ENCODE results near the gene MMEL1.

The MMEL1 gene

GRCh38 chr1:2564815-2565374 lies 67.9 kb downstream of the MMEL1 start:
- no peaks in the 10 kb centered on the region for H3K4me1 ChIP-seq (ENCODE audit: control insufficient read depth, insufficient read depth, low read length)
- no peak overlapping the region for H3K9ac ChIP-seq (ENCODE audit: low read depth, low read length)

DNA sequence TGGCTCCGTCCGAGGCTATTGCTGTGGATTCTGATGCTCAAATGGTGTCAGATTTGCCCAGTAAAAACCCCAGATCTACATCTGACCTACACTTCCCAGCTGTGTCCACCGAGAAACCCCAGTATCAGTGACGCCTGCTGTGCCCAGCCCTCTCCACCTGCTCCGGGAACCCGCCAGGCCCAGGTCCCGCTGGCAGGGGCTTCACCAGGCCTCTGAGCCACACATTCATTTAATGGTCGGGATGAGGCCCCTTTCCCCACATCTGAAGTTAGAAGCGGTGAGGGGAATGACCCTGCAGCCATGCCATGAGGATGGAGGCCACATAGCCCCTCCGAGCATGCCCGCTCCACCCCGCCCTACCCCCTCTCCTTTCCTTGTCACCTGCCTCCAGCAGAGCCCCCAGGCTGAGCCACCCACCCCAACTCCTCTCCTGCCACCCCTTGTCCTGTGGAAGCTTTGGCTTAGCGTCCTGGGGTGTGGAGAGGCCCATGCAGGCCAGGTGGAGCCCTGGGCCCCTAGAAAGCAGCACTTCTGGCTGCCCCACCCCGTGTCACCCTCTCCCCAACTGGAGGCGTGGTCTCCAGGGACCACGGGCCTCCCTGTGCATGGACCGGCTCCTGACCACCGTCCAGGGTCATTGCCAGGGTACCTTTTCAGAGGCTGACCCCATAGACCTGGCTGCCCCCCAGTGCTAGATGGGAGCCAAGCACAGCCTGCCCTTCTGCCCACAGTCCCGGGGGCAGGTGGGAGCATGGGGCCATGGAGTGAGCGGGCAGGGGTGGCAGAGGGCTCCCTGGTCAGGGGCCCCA lies 68.6 kb downstream of the MMEL1 start:
- Histone ChIP-seq H3K9ac (ENCODE audit: low read depth, low read length) (no peak overlapping the region), H3K27ac (ENCODE audit: low read depth, low read length) (no peak overlapping the region), H3K4me3 (ENCODE audit: low read depth, low read length) (no peak overlapping the region), H3K36me3 (ENCODE audit: control insufficient read depth, insufficient read depth, low read length) (no peaks in the 10 kb centered on the region), H3K27me3 (ENCODE audit: control insufficient read depth, insufficient read depth, low read length) (no peaks in the 10 kb centered on the region), H3K4me1 (ENCODE audit: control insufficient read depth, insufficient read depth, low read length) (no peaks in the 10 kb centered on the region), H3K9me3 (ENCODE audit: control insufficient read depth, insufficient read depth, low read length) (no peaks in the 10 kb centered on the region)

More at GRCh38 chr1:2564815-2565374, 67.9 kb downstream of the MMEL1 start:
- Histone ChIP-seq H3K36me3 (ENCODE audit: control insufficient read depth, insufficient read depth, low read length) (no peaks in the 10 kb centered on the region), H3K27me3 (ENCODE audit: control insufficient read depth, insufficient read depth, low read length) (no peaks in the 10 kb centered on the region), H3K4me3 (ENCODE audit: low read depth, low read length) (no peak overlapping the region), H3K9me3 (ENCODE audit: control insufficient read depth, insufficient read depth, low read length) (no peaks in the 10 kb centered on the region), H3K27ac (ENCODE audit: low read depth, low read length) (no peak overlapping the region)

DNA sequence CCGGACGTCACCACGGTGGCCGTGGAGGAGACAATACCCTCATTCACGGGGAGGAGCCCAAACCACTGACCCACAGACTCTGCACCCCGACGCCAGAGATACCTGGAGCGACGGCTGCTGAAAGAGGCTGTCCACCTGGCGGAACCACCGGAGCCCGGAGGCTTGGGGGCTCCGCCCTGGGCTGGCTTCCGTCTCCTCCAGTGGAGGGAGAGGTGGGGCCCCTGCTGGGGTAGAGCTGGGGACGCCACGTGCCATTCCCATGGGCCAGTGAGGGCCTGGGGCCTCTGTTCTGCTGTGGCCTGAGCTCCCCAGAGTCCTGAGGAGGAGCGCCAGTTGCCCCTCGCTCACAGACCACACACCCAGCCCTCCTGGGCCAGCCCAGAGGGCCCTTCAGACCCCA lies 69.6 kb downstream of the MMEL1 start:
- H3K4me3 ChIP-seq (ENCODE audit: low read depth, low read length), result no peak overlapping the region
- no peak overlapping the region for H3K27ac ChIP-seq (ENCODE audit: low read depth, low read length)
- no peaks in the 10 kb centered on the region for H3K36me3 ChIP-seq (ENCODE audit: control insufficient read depth, insufficient read depth, low read length)
- no peaks in the 10 kb centered on the region for H3K27me3 ChIP-seq (ENCODE audit: control insufficient read depth, insufficient read depth, low read length)
- H3K4me1 ChIP-seq (ENCODE audit: control insufficient read depth, insufficient read depth, low read length), result no peaks in the 10 kb centered on the region
- no peaks in the 10 kb centered on the region for H3K9me3 ChIP-seq (ENCODE audit: control insufficient read depth, insufficient read depth, low read length)
- H3K9ac ChIP-seq (ENCODE audit: low read depth, low read length), result no peak overlapping the region

GRCh38 chr1:2561898-2562895 lies 70.6 kb downstream of the MMEL1 start:
- Histone ChIP-seq H3K27ac (ENCODE audit: low read depth, low read length) (no peak overlapping the region), H3K4me3 (ENCODE audit: low read depth, low read length) (no peak overlapping the region), H3K4me1 (ENCODE audit: control insufficient read depth, insufficient read depth, low read length) (no peaks in the 10 kb centered on the region), H3K9ac (ENCODE audit: low read depth, low read length) (no peak overlapping the region), H3K36me3 (ENCODE audit: control insufficient read depth, insufficient read depth, low read length) (no peaks in the 10 kb centered on the region), H3K9me3 (ENCODE audit: control insufficient read depth, insufficient read depth, low read length) (no peaks in the 10 kb centered on the region), H3K27me3 (ENCODE audit: control insufficient read depth, insufficient read depth, low read length) (no peaks in the 10 kb centered on the region)

DNA sequence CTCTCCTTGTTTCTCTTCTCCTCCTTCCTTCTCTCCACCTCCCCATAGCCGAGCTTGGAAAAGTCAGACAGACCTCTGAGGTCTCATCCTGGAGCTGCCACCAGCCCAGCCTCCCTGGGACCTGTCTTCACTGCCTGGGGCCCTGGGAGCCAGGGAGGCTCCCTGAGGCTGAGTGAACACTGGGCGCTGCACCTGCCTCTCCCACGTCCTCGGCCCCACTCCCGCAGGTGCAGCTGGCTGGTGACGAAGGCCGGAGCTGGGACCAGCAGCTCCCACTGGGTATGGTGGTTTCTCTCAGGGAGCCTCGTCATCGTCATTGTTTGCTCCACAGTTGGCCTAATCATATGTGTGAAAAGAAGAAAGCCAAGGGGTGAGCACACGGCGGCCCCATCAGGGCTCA lies 71.4 kb downstream of the MMEL1 start:
- H3K9ac ChIP-seq (ENCODE audit: low read depth, low read length), result no peak overlapping the region
- H3K27ac ChIP-seq (ENCODE audit: low read depth, low read length), result no peak overlapping the region
- no peaks in the 10 kb centered on the region for H3K36me3 ChIP-seq (ENCODE audit: control insufficient read depth, insufficient read depth, low read length)

GRCh38 chr1:2560299-2561073 lies 72.3 kb downstream of the MMEL1 start:
- Histone ChIP-seq H3K4me3 (ENCODE audit: low read depth, low read length) (no peak overlapping the region), H3K9ac (ENCODE audit: low read depth, low read length) (no peak overlapping the region), H3K4me1 (ENCODE audit: control insufficient read depth, insufficient read depth, low read length) (peaks cover 10% of the 10 kb centered on the region), H3K9me3 (ENCODE audit: control insufficient read depth, insufficient read depth, low read length) (no peaks in the 10 kb centered on the region), H3K27me3 (ENCODE audit: control insufficient read depth, insufficient read depth, low read length) (no peaks in the 10 kb centered on the region), H3K36me3 (ENCODE audit: control insufficient read depth, insufficient read depth, low read length) (no peaks in the 10 kb centered on the region), H3K27ac (ENCODE audit: low read depth, low read length) (no peak overlapping the region)

More for the DNA sequence above, 71.4 kb downstream of the MMEL1 start:
- no peak overlapping the region for H3K4me3 ChIP-seq (ENCODE audit: low read depth, low read length)
- peaks cover 3% of the 10 kb centered on the region; the same call in 1 of the 2 replicates for H3K4me1 ChIP-seq (ENCODE audit: control insufficient read depth, insufficient read depth, low read length)
- H3K9me3 ChIP-seq (ENCODE audit: control insufficient read depth, insufficient read depth, low read length), result no peaks in the 10 kb centered on the region
- H3K27me3 ChIP-seq (ENCODE audit: control insufficient read depth, insufficient read depth, low read length), result no peaks in the 10 kb centered on the region

GRCh38 chr1:2559509-2560298 lies 73.1 kb downstream of the MMEL1 start:
- H3K36me3 ChIP-seq (ENCODE audit: control insufficient read depth, insufficient read depth, low read length), result no peaks in the 10 kb centered on the region
- H3K4me3 ChIP-seq (ENCODE audit: low read depth, low read length), result no peak overlapping the region
- H3K9me3 ChIP-seq (ENCODE audit: control insufficient read depth, insufficient read depth, low read length), result no peaks in the 10 kb centered on the region
- peaks cover 10% of the 10 kb centered on the region for H3K4me1 ChIP-seq (ENCODE audit: control insufficient read depth, insufficient read depth, low read length)
- no peaks in the 10 kb centered on the region for H3K27me3 ChIP-seq (ENCODE audit: control insufficient read depth, insufficient read depth, low read length)
- no peak overlapping the region for H3K27ac ChIP-seq (ENCODE audit: low read depth, low read length)
- no peak overlapping the region for H3K9ac ChIP-seq (ENCODE audit: low read depth, low read length)

GRCh38 chr1:2558861-2559260 lies 74.0 kb downstream of the MMEL1 start:
- Histone ChIP-seq H3K27ac (ENCODE audit: low read depth, low read length) (no peak overlapping the region), H3K9me3 (ENCODE audit: control insufficient read depth, insufficient read depth, low read length) (no peaks in the 10 kb centered on the region), H3K4me1 (ENCODE audit: control insufficient read depth, insufficient read depth, low read length) (peaks cover 10% of the 10 kb centered on the region), H3K9ac (ENCODE audit: low read depth, low read length) (no peak overlapping the region), H3K27me3 (ENCODE audit: control insufficient read depth, insufficient read depth, low read length) (no peaks in the 10 kb centered on the region), H3K36me3 (ENCODE audit: control insufficient read depth, insufficient read depth, low read length) (no peaks in the 10 kb centered on the region), H3K4me3 (ENCODE audit: low read depth, low read length) (no peak overlapping the region)

DNA sequence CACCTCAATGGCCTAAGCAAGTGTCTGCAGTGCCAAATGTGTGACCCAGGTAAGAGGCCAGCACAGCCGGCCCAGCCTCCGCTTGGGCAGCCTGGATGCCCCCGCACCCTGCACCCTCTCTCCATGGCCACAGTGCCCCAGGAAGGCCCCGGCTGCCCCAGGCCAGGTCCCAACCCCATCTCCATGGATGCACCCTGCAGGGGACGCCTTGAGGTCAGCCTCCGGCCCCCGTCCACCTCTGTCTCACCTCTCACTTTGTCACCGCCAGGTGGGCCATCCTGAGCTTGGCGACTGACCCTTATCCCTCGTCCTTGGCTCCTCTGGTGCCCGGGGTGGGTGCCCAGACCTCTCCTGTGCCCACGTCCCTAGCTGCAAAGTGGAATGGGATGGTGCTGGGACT lies 74.4 kb downstream of the MMEL1 start:
- H3K4me3 ChIP-seq (ENCODE audit: low read depth, low read length), result no peak overlapping the region
- no peaks in the 10 kb centered on the region for H3K27me3 ChIP-seq (ENCODE audit: control insufficient read depth, insufficient read depth, low read length)
- no peak overlapping the region for H3K9ac ChIP-seq (ENCODE audit: low read depth, low read length)
- H3K36me3 ChIP-seq (ENCODE audit: control insufficient read depth, insufficient read depth, low read length), result no peaks in the 10 kb centered on the region
- no peaks in the 10 kb centered on the region for H3K9me3 ChIP-seq (ENCODE audit: control insufficient read depth, insufficient read depth, low read length)
- H3K4me1 ChIP-seq (ENCODE audit: control insufficient read depth, insufficient read depth, low read length), result peaks cover 10% of the 10 kb centered on the region
- no peak overlapping the region for H3K27ac ChIP-seq (ENCODE audit: low read depth, low read length)

All from HUES48 (cell line).